Cardiac septum (tissue), 1 donor: ENCODE data around the gene SLC24A4. TPM values are rescaled to one million over a fixed set of nuclear protein-coding genes. Genes with fewer than 3 reads are reported as not detected.
"Not testable (repeated sequence)": the region's sequence is repeated elsewhere in the genome, so short reads cannot be mapped to it uniquely, and the experiment has no call there.

ENCODE experiments used
- DNase-seq: peaks from one replicate; pipeline ENCODE4 v3.0.0-alpha.2; 2020; ENCODE audit warnings: low spot score
- intact Hi-C: fragments of 100-400 bp; cut with DNase I; formaldehyde crosslinking; loops from one replicate; pipeline ENCODE4 v1.14.0; 2022
- total RNA-seq: library from RNA; stranded (reverse); fragmentation: NEBNext Ultra II Directional; extraction: Animal tissue kit (Norgen Biotek cat#: 25700); gene quantifications from one replicate; pipeline ENCODE4 v1.2.1, GENCODE V29; 2021
- donor health status: DM: no; HTN: no; CAD: no.

SLC24A4 gene
- total RNA-seq, 1 donor from 2014 or later: not detected

DNA sequence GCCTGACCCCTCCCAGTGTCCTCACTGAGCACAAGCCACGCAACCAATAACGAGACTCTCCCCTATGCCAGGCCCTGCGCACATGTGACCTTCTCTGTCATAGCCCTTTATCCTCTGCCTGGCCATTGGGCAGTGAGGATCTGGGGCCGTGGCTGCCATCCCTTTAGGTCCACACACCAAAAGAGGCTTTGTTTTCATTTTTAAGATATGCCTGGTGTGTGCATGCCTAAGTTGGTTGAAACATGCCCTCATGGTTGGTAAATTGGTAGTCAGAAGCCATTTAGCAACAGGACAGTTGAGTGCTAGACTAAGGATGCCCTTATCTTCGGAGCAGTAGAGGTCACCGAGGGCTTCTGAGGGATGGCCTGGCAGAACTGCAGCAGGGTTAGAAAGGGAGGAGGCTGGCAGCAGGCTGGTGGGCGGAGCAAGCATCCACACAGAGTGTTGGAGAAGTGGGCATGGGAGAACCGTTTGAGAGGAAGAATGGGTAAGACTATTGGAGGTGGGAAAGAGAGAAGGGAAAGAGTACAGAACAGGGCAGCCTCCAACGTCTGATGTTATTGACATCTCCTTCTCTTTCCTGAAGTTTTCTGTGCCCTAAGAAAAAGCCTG, 75.1 kb downstream of the SLC24A4 start:
- no peak for DNase-seq

GRCh38 chr14:92398888-92399636, 76.1 kb downstream of the SLC24A4 start:
- intact Hi-C loops: no loop called here
- no peak for DNase-seq

More for the DNA sequence above, 75.1 kb downstream of the SLC24A4 start:
- intact Hi-C loops: no loop called here

GRCh38 chr14:92400579-92401444, 77.8 kb downstream of the SLC24A4 start:
- no peak for DNase-seq
- intact Hi-C loops: no loop called here

DNA sequence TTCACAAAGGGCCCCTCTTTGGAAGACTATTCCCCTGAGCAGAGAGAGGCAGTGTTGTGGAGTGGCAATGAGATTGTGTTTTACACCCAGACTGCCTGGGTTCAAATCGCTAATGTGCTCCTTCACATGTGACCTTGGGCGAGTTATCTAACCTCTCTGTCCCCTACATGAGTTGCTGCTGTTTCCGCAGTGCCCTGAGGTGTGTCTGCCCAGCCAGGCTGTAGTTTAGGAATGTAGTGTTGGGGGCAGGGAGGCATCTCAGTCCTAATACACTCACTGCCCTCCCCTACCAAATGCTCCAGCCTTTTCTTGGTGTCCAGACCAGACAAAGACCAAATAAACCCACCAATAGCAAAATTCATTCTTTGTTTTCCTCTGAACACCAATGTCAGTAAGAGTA, 78.6 kb downstream of the SLC24A4 start:
- intact Hi-C loops: no loop called here
- DNase-seq: no peak

DNA sequence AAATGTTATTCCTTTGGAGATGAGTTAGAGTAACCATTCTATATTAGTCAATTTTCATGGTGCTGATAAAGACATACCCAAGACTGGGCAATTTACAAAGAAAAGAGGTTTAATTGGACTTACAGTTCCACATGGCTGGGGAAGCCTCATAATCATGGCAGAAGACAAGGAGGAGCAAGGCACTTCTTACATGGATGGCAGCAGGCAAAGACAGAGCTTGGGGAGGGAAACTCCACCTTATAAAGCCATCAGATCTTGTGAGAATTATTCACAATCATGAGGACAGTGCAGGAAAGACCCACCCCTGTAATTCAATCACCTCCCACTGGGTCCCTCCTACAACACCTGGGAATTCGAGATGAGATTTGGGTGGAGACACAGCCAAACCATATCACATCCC, 79.5 kb downstream of the SLC24A4 start:
- DNase-seq, intact Hi-C loops: not testable (repeated sequence)

DNA sequence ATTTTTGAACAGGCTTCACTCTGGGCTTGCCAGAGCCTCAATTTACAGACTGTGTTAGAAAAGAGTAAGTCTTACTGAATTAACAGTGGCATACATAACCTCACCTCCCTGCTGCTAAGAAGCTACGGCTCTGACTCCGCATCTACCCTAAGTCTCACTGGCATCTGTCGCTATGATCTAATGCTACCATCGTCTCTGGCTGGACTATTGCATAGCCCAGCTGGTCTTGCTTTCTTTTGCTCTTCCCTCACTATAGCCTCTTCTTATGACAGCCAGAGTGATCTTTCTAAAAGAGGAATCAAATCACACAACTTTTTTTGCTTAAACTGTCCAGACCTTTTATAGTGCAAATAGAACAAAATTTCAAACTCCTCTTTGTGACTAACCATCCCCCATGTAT, 81.1 kb downstream of the SLC24A4 start:
- intact Hi-C loops: no loop called here
- DNase-seq: no peak

- intact Hi-C loops: no loop called here
Measured at GRCh38 chr14:92404421-92404820, 81.5 kb downstream of the SLC24A4 start.

DNA sequence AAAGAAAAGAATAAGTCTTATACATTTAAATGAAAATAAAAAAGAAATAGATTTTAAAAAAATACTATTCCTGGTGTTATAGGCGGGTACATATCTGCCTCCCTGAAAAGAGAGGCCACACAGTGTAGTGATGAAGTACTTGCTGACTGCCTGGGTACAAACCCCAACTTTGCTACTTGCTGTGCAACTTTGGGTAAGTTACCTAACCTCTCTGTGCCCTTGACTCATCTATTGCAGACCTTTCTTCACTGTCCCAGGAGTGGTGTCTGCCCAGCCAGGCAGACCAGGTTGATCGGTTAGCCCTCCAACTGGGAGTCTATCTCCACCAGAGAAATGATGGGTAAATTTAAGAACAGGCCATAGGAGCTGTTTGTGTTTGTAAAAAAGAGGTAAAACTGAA, 82.0 kb downstream of the SLC24A4 start:
- DNase-seq: no peak
- intact Hi-C loops: no loop called here

More at GRCh38 chr14:92404421-92404820, 81.5 kb downstream of the SLC24A4 start:
- no peak for DNase-seq

DNA sequence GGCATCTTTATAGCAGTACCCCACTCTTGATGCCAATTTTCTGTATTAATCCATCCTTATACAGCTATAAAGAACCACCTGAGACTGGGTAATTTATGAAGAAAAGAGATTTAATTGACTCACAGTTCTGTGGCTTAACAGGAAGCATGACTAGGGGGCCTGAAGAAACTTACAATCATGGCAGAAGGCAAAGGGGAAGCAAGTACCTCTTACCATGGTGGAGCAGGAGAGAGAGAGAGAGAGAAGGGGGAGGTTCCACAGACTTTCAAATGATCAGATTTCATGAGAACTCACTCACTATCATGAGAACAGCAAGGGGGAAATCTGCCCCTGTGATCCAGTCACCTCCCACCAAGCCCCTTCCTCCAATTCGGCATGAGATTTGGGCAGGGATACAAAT, 84.4 kb downstream of the SLC24A4 start:
- DNase-seq: no peak

GRCh38 chr14:92409043-92409442, 86.1 kb downstream of the SLC24A4 start:
- intact Hi-C loops: no loop called here
- DNase-seq: no peak

More for the DNA sequence above, 84.4 kb downstream of the SLC24A4 start:
- intact Hi-C loops: no loop called here

DNA sequence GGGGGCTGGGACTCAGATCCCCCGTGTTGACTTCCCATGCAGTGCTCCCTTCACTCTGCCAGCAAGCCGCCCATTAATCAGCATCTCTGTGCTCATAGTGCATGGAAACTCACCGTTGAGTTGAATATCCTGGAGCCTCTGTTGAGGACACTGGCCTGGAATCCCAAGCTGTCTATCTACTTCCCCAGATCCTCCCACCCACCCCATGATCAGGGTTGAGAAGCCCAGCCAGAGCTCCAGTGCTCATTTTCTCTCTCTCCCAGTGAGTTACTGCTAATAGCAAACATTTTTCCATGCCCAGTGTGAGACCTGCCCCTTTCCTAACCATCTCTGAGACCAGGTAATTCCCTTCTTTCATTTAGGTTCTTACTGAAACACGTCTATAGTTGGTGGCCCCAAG, 88.2 kb downstream of the SLC24A4 start:
- no peak for DNase-seq
- intact Hi-C loops: no loop called here

DNA sequence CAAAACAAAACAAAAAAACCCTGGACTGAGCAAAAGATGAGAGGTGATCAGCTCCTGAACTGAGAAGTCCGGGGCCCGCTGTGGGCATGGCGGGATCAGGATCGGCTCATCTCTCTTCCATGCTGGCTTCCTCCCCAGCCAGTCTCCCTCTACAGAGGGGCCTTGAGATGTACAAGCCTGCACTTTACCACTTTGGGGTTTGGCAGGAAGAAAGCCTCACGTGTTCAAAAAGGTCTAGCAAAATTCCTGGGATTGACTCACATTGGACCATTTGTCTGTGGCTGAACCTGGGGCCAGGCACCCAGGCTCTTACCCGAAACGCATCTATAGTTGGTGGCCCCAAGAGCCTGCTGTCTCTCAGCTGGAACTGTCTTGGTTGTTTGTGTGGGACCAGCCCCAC, 89.0 kb downstream of the SLC24A4 start:
- DNase-seq: no peak

GRCh38 chr14:92412912-92413311, 89.9 kb downstream of the SLC24A4 start:
- intact Hi-C loops: no loop called here
- no peak for DNase-seq

More for the DNA sequence above, 89.0 kb downstream of the SLC24A4 start:
- intact Hi-C loops: no loop called here

DNA sequence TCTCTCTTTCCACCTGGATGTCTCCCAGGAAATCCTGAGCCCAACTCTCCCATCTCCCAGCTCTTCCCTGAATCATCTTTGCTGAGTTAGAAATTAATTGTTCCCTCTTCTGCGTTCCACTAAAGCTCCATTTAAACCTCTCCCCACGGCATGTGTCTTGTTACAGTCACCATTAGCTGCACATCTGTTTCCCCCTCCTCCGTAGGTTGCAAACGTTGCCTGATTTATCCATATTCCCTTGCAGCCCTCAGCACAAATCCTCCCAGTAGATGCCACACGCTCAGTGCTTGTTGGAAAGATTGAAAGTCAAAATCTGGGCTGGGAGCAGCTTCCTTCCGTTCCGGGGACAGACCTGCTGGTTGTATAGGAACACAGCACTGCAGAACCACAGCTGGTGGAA, 90.4 kb downstream of the SLC24A4 start:
- no peak for DNase-seq

DNA sequence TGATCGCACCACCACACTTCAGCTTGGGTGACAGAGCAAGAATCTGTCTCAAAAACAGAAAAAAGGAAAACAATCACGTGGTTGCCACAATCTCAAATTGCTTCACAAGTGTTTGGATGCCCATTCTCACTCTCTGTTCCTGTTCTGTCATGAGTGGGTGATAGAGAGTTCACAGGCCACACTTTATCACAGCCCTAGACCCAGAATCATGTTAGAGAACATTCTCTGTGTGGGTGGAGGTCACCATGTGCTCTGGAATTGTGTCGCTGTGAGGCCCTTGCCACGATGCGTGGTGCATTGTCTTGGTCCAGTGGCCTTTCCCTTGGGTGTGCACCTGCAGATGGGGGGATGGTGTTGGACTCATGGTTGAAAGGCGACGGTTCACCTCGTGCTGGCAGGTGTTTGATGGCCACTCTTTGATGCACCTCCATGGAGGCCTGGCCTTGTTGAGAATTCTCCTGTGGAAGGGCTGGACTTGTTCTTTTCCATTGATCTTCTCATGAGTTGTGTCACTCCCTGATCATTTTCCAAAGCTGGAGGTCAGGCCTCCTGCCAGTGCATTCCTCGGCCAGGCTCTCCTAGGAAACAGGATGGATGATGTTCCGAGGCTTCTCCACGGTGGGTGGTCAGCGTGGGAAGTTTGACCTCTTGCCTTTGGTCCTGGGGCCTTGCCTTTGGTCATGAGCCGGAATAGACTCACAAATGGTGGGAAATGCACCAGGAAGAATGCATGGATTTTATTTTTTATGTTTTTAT, 91.9 kb downstream of the SLC24A4 start:
- no peak for DNase-seq
- intact Hi-C loops: no loop called here

More for the DNA sequence above, 90.4 kb downstream of the SLC24A4 start:
- intact Hi-C loops: no loop called here

DNA sequence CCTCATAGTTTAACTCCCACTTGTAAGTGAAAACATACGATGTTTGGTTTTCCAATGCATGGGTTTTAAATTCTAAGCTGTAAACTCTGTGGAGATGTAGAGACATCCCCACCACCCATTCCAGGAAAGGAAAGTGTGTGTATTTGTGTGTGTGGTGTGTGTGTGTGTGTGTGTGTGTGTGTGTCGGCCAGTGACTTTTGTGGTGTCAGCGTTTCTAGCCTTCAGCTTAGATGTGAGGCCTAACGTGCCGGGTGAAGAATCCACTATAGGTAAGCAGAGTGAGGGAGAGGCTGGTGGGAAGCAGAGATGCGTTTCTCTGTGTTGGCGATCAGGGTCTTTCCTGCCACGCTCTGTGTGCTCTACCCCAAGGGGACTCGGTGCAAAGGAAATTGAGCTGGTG, 93.0 kb downstream of the SLC24A4 start:
- intact Hi-C loops: no loop called here
- no peak for DNase-seq

GRCh38 chr14:92416544-92416943, 93.6 kb downstream of the SLC24A4 start:
- no peak for DNase-seq
- intact Hi-C loops: no loop called here

DNA sequence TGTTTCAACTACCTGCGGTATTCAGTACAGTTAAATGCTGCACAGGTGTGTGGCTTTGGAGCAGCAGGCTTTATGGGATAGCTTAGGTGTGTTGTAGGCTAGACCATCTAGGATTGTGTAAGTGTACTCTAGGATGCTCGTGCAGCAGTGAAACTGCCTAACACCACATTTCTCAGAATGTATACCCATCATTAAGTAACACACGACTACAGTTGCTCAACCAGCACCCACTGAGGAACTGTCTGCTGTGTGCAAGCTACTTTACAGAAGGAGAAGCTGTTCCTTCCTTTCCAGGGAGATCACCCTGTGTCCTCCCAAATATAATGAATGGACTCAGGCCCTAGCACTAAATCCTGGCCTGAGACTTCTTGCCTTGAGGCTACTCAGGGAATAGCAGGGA, 94.8 kb downstream of the SLC24A4 start:
- intact Hi-C loops: no loop called here
- DNase-seq: no peak

- no peak for DNase-seq
- intact Hi-C loops: no loop called here
Measured at GRCh38 chr14:92421751-92422150, 98.8 kb downstream of the SLC24A4 start.

- DNase-seq: no peak
- intact Hi-C loops: no loop called here
Measured at GRCh38 chr14:92425101-92425500, 102.1 kb downstream of the SLC24A4 start.
